HPDE6-E6E7 (cell line): ENCODE measurements around the gene ARID3C.

Experiments
- DNase-seq: peaks from one replicate; pipeline ENCODE4 v3.0.0; 2011; ENCODE audit warnings: missing footprints; ENCODE audit errors: extremely low spot score

ARID3C gene, protein sequence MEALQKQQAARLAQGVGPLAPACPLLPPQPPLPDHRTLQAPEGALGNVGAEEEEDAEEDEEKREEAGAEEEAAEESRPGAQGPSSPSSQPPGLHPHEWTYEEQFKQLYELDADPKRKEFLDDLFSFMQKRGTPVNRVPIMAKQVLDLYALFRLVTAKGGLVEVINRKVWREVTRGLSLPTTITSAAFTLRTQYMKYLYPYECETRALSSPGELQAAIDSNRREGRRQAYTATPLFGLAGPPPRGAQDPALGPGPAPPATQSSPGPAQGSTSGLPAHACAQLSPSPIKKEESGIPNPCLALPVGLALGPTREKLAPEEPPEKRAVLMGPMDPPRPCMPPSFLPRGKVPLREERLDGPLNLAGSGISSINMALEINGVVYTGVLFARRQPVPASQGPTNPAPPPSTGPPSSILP

DNA sequence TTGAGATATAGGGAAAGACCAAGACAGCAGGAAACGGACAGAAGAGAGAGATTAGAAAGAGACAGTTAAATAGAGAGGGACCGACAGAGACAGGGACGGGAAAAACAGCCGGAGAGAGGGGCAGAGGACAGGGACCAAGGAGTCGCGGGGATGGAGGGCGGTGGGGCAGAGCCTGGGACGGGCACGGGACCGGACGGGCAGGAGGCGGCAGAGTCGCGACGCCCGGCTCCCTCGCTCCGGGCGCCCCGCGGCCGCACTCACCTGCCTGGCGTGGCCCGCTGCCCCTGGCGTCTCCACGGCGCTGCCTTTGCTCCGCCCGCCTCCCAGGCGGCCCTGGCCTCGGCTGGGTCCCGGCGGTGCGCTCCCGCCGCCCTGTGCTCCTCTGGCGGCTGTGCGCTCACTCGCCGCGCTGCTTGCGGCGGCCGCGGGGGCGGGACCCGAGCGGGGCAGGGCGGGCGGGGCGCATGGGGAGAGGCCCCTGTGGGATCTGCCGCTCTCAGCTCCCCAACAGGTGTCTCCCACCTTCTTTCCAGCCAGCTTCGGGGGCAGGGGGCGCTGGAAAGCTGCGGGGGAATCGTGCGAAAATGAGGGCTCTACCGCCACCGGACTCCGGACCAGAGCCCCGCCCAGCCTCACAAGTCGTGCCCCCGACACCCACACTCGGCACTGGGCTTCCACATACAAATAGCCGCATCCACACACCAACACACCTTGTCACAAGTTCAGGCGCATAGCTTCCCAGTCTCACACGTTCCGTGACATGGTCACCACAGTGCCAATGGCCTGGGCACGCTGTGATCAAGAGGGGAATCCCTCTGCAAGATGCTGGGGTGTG lies at the start of gene ARID3C:
ARID3C (minus strand) TSS at position 411 of the 835 bp plus-strand sequence. CDS start 1,052 bp downstream, outside the sequence.
- DNase-seq, result no peak

DNA sequence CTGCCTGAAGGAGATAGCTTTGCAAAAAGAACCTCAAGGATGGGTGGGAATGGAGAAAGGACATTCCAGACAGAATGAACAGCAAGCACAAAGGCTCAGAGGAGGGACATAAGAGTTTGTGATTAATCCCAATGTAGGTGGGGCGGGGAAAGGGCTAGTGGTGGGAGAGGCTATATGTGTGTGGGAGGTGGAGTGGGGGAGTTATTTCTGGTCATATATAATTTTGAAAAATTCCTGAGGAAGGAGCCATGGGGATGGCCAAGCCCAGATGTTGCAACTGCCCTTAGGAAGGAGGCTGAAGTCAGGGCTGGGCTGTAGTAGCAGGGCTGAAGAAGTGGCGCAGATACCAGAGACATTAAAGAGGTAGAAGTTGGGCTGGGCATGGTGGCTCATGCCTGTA lies 47.0 kb upstream of the ARID3C start:
- DNase-seq, result no peak

DNA sequence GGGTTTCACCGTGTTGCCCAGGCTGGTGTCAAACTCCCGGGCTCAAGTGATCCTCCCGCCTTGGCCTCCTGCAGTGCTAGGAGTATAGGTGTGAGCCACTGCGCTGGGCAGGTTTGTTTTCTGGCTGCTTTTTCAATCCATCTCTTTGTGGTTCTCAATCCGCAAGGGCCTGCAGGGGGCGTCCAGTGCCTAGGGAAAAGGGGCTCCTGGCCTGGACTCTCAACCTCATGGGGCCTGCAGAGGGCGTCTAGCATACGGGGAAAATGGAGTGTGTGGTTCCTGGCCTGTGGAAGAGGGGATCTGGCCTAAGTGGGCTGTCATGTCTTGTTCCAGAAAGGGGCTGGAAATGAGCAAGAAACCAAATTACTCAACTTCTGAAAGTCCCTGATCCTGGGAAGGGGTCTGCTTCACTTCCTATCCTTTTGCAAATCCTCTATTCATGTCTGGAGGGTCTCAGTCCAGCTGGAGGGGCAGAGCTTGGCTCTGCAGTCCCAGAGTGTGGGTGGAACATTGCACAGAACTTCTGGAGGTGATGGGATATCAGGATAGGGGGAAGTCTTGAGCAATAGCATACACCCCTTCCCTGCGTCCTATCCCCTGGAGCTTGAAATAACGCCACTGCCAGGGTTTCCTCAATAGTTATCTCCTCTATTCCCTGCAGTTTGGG lies 46.3 kb upstream of the ARID3C start:
- DNase-seq, result peak; percentile 61

DNA sequence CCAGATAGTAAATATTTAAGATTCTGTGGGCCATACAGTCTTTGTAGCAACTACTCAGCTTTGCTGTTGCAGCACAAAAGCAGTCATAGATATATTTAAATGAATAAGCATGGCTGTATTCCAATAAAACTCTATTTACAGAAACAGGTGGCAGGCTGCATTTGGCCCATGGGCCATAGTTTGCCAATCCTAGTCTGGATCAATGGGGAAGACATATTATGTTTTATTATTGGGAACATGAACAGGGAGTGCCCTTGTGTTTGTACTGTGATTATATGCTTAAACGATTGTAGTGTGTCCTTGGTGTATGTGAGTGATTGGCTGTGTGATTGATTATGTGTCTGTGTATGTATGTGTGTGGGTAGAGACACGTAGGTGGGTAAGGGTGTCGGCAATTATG lies 45.6 kb upstream of the ARID3C start:
- DNase-seq, result no peak

DNA sequence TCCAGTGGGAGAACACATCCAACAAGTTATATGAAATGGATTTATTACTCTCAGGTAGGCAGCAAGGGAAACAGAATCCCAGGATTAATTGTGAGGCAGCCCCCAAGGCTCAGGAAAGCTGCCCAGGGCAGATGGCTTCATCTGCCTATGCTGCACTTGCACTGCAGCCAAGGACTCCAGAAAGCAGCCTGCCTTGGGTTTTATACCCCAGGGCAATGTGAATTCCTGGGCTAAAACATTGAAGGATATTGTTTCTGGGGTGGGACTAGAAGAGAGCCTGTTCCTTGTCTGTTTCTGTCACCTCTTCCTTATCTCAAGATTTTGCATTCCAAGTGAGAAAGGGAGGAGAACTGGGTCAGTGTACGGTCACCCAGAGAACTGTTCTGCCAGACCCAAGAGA lies 42.4 kb upstream of the ARID3C start:
- DNase-seq, result no peak

DNA sequence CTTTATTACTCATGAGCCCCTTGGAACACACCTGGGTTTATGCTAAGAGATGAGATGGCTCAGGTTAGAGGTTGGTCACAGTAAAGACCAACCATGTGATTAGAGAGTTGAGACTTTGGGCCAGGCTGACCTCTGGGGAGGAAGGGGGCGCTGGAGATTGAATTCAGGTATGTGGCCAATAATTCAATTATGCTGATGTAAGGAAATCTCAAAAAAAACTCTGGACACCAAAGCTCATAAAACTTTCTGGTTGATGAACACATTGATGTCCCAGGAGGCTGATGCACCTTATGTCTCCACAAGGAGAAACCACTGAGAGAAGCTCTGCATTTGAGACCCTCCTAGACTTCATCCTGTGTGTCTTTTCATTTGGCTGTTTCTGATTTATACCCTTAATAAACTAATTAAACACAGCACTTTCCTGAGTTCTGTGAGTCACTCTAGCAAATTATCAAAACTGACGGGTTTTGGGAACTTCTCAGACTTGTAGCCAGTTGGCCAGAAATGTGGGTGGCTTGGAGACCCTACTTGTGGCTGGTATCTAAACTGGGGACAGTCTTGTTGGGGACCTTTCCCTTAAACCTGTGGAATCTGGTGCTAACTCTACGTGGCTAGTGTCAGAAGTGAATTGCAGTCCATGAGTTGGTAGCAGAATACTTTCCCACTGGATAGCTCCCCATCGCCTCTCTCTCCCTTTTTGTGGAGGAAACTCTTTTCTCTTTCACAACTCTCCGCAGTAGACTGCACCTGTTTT lies 41.1 kb upstream of the ARID3C start:
- no peak for DNase-seq

DNA sequence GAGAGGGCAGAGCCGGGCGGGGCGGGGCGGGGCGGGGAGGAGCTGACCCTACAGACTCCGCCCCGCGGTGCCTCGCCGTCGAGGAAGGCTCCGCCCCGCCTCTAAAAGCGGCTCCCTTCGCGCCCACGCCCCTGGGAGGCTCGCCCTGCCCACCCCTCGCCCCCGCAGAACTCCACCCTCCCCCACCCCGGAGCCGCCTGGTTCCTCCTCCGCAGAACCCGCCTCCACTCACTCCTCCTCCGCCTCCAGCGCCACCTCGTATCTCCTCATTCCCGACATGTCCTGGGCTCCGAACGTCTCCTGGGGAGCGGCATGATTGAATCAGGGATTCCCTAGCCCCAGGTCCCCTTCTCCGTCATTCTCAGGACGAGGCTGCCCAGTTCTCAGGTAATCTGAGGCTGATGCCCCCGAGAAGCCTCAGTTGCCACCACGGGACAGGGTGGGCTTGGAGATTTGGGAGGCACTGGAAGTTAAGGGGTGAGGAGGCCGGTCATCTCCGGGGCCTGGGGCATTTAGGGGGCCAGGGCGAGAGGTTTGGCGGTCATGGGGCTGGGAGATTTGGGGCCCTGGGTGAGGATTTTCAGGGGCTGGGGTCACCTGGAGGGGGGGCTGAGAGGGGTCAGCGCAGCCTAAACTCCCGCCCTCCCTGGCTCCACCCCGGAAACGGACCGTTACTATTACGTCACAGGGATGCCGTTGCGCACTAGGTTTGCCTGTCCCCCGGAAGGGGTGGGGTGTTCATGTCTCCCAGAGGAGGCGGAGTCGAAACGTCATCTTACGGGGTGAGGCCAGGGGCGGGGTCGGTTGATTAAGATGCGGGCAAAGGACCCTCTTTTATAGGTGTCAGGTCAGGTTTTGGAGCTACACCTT lies 36.8 kb upstream of the ARID3C start:
- DNase-seq, result peak; percentile 94

DNA sequence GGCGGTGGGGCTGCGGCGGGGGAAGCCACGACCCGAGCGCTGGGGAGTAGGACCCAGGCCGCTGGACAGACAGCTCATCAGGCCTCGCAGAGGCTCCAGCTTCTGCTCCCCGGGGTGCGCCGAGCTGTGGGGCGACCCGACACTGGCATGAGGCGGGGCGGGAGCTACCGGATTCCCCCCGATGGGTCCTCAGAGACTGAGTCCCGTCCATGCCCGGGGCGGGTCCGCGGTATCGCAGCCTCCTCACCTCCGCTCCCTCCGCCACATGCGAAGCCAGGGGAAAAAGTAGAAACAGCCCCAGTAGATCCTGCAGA lies 36.2 kb upstream of the ARID3C start:
- DNase-seq, result no peak

DNA sequence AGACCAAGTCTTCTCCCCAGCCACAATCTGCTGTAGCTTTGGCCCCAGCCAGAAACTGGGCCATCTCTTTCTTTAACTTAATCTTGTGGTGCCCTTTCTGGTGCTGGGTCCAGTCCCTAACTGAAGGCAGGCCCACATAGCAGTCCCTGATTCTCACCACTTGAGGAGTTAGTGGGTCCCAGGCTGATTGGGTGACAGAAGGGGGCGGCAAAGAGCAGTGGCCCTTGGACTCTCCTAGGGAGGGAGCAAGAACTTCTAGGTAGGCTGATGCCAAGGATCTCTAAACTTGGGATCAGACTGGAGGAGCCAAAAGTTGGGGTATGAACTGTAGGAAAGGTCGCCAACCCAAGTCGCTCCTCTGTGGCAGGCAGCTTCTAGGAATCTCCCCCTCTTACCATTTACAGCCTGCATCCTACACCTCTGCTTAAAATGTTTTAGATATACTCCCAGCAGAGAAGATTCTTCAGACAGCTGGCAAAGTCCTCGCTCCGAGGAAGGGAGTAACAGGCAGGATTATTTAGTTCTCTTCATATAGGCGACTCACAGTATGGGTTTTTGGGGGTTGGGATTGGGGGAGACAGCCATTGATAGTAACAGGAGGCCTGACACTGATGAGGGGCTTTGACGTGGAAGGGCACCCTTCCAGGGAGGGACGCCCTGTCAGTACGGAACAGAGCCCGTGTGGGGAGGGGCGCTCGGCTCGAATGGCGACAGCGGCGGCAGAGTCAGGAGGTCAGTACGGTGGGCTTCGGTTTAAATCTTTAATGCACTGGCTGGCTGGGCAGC lies 35.6 kb upstream of the ARID3C start:
- DNase-seq, result no peak

DNA sequence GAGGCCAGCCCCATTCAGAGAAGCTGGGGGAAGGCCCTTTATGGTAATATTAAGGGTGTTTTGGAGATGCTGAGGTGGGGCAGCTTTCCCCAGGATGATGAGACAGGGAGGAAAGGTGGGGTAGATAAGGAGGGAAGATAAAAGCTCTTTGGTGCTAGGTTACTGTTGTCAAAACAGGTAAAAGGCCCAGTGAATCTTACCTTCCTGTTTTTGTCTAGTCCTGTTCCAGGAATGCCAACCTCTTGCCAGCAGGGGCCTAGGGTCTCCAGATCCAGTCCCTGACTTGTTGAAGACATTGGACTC lies 34.4 kb upstream of the ARID3C start:
- DNase-seq, result no peak

DNA sequence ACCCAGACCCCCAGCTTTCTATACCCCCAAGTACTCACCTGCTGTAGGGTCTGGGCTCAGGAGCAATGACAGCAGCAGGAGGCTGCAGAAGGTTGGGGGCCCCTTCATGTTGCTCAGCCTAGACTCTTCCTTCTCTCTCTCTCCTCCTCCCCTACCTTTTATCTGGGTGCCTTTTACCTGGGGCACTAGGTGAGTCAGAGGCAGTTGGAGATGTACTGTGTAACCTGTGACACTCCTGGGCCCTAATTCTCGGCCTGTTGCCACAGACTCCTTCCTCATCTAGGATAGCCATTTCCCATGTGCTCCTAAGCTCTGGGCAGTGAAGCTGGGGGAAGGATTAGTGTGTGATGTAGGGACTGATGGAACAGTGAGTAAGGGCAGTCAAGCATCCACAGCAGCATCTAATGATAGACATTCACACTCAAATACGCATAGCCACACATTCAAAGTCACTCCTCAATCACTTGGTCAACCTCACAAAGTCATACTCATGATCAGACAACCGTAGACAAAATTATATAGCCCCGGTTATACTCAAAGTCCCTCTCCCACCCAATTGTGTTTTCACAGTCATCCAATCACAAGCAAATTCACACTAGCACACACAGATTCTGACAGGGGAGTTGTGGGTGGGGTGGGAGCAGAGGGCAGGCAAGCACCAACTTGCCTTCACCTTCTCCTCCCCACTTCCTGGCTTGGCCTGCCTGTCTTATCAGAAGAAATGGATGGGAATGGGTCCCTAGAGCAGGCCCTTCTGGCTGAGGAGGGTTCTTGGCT lies 33.8 kb upstream of the ARID3C start, which contains the start of gene CCL27:
CCL27 (minus strand) TSS at position 132 of the 777 bp plus-strand sequence; CDS start at position 108, 24 bp downstream.
- DNase-seq, result peak; percentile 53

DNA sequence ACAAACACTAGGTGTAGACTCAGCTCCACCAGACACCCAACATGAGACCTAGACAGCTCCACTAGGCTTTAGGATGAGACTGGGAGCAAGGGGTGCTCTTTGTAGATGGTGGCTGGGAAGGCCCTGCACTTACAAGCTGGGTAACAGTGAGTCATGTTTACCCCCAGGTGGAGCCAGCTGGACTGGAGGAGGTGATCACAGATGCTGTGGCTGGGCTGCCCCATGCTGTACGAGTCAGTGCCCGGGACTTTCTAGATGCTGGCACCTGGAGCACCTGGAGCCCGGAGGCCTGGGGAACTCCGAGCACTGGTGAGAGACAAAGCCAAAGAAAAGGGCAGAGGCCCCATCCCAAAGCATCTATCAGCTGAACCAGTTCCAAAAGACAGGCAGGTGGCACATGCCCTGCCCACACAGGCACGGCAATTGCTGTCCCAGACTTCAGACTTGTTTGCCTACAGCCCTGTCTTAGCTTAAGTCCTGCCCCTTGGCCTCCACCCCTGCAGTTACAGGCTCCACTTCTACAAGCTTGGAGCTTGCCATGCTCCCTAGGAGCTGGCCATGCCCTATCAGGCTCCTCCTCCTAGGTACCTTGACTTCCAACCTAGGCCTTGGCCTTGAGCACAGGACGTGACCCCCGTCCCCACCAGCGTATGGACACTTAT lies 30.9 kb upstream of the ARID3C start:
- DNase-seq, result no peak

DNA sequence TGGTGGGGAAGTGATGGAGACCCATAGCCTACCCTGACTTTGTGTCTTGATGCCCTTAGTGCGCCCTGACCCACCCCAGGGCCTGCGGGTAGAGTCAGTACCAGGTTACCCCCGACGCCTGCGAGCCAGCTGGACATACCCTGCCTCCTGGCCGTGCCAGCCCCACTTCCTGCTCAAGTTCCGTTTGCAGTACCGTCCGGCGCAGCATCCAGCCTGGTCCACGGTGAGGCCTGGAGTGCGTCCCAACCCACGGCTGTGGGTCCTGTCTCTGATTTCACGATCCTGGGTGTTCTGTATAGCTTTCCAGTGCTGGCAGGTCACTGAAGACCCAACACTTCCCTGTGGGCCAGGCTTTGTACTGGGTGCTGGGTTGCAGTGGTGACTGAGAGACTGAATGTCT lies 29.6 kb upstream of the ARID3C start:
- DNase-seq, result no peak

DNA sequence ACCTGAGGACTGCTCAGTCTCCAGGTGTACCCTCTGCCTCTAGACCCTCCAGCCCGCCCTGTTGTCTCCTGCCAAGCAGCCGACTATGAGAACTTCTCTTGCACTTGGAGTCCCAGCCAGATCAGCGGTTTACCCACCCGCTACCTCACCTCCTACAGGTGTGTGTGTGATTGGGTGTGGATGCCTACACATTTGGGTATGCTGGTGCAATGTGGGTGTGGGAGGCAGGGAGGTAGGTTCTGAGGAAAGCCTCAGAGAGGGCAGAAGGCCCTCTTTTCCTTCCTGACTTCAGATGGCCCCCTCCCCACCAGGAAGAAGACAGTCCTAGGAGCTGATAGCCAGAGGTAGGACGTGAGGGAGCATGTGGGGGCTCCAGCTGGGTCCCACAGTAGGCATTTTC lies 28.1 kb upstream of the ARID3C start:
- no peak for DNase-seq

DNA sequence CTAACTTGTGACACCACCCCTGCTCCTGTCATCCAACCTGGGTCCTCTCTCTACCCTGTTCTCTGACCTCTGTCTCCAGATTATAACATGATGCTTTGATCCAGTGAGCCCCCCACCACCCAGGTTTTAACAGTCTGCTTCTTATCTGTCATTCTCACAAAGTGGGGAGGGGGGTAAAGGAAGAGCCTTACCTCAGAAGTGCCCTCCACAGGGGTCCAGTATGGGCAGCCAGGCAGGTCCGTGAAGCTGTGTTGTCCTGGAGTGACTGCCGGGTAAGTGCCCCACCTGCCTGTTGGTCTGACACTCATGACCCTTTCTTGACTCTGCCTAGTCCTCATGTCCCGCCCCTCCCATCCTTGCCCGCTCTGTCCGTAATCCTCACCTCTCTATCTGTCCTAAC lies 26.5 kb upstream of the ARID3C start:
- DNase-seq, result no peak

DNA sequence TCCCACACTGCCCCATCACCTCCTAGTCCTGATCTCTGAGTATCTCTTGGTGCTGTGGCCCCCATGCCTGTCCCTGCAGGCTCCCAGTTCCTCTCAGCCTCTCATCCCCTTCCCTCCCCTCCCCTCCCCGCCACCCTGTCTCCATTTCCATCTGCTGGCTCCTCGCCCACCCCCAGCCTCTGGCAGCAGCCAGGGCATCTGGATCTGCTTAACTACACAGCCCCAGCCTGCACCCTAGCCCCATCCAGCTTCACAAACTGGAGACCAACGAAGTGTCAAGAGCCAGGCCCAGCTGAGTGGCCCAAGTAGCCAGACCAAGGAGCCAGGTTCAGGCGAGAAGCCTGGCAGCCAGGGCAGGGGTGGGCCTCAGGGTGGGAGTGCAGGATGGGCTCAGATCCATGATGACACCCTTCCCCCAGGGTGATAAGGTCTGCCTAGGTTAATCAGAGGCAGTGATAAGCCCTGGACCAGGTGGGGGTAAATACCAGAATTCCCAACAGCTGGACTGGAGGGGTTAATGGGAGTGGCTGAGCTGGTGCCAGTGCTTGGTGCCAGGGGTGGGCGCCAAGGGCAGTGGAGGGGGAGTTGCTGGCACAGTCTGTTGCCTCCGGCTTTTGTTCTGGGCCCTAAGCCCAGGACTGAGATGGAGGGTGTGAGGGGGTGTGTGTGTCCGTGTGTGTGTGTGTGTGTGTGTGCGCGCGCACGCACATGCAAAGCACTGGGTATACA lies 25.6 kb upstream of the ARID3C start:
- no peak for DNase-seq

DNA sequence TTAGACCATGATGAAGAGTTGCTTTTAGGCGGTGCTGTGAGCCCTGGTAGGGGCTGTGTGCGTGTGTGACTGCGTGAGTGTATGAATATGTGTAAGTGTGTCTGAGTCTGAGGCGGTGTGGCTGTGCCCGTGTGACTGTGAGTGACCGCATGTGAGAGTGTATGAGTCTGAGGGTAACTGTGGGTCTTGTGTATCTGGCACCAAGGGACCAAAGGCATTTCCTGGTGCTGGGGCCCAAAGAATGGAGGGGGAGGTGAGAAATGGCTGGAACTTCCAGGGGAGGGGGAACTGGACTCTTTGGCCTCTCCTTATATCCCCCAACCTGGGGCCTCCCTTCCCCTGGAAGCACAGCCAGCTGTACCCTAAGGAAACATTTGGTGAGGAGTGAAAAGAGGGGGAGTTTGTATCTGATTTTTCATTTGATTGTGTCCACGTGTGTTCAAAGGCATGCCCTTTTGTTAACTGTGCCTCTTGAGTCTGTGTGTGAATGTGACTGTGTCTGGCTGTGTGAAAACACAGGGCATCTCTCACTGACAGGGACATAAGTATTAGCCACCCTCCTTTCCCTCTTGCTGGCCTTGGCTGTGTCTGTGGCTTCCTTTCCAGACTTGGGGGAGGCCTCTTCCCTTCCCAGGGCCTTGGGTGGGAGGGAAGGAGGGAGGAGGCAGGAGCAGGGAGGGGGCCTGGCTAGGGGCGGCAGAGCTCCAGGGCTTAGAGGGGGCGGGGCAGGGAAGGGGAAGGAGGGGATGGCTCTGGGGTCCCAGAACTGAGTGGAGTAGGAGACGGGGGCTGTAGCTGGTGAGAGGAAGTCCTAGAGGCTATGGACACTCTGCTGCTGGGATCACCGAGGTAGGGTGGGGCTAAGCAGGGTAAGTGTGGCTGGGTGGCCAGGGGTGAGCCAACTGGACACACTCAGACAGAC lies 24.5 kb upstream of the ARID3C start:
- DNase-seq, result no peak
